ENCODE measurements around the gene BCDIN3D.
"Not testable (repeated sequence)": the region's sequence is repeated elsewhere in the genome, so short reads cannot be mapped to it uniquely, and the experiment has no call there.

The BCDIN3D gene

GRCh38 chr12:49882248-49882850 lies 39.4 kb upstream of the BCDIN3D start:
- Histone ChIP-seq H3K4me3 (ENCODE audit: low read depth in 1 of 2, low read length in 2 of 2) (no peak overlapping the region), H3K4me1 (ENCODE audit: insufficient read depth, low read length) (no peaks in the 10 kb centered on the region), H3K9me3 (ENCODE audit: insufficient read depth, low read length, severe bottlenecking) (peaks cover 7% of the 10 kb centered on the region), H4K20me1 (ENCODE audit: insufficient read depth, low read length) (no peaks in the 10 kb centered on the region), H3K9ac (ENCODE audit: low read depth, low read length) (no peak overlapping the region), H3K27me3 (ENCODE audit: insufficient read depth, low read length, poor library complexity) (no peaks in the 10 kb centered on the region), H3K27ac (ENCODE audit: low read length) (no peak overlapping the region), H3K36me3 (ENCODE audit: insufficient read depth, low read length) (no peaks in the 10 kb centered on the region), H3K79me2 (ENCODE audit: insufficient read depth, low read length) (no peaks in the 10 kb centered on the region), H3K4me2 (ENCODE audit: insufficient read depth, low read length) (no peak overlapping the region), H2AFZ (ENCODE audit: low read depth, low read length) (no peak overlapping the region)
- ATAC-seq (ENCODE audit: insufficient read depth, low read depth), result no peak
- DNase-seq, result no peak
- TF ChIP-seq EZH2 (IDR thresholded peaks at IDR 0.05; ENCODE audit: borderline replicate concordance, low read depth, low read length, severe bottlenecking), result no peak
- TF ChIP-seq CTCF (IDR thresholded peaks at IDR 0.05; ENCODE audit: borderline replicate concordance, extremely low read depth, low read length, poor library complexity, severe bottlenecking), result no peak

GRCh38 chr12:49881415-49882247 lies 38.7 kb upstream of the BCDIN3D start:
- TF ChIP-seq EZH2 (IDR thresholded peaks at IDR 0.05; ENCODE audit: borderline replicate concordance, low read depth, low read length, severe bottlenecking) (no peak), CTCF (IDR thresholded peaks at IDR 0.05; ENCODE audit: borderline replicate concordance, extremely low read depth, low read length, poor library complexity, severe bottlenecking) (no peak)
- Histone ChIP-seq H3K9ac (ENCODE audit: low read depth, low read length) (no peak overlapping the region), H3K4me3 (ENCODE audit: low read depth in 1 of 2, low read length in 2 of 2) (no peak overlapping the region), H3K27ac (ENCODE audit: low read length) (no peak overlapping the region), H3K36me3 (ENCODE audit: insufficient read depth, low read length) (no peaks in the 10 kb centered on the region), H3K4me1 (ENCODE audit: insufficient read depth, low read length) (no peaks in the 10 kb centered on the region), H3K4me2 (ENCODE audit: insufficient read depth, low read length) (no peak overlapping the region), H2AFZ (ENCODE audit: low read depth, low read length) (no peak overlapping the region), H3K9me3 (ENCODE audit: insufficient read depth, low read length, severe bottlenecking) (peaks cover 7% of the 10 kb centered on the region), H3K27me3 (ENCODE audit: insufficient read depth, low read length, poor library complexity) (no peaks in the 10 kb centered on the region), H3K79me2 (ENCODE audit: insufficient read depth, low read length) (no peaks in the 10 kb centered on the region), H4K20me1 (ENCODE audit: insufficient read depth, low read length) (no peaks in the 10 kb centered on the region)
- no peak for ATAC-seq (ENCODE audit: insufficient read depth, low read depth)
- DNase-seq, result no peak

- Histone ChIP-seq H3K79me2 (ENCODE audit: insufficient read depth, low read length) (no peaks in the 10 kb centered on the region), H3K27ac (ENCODE audit: low read length) (no peak overlapping the region), H2AFZ (ENCODE audit: low read depth, low read length) (no peak overlapping the region), H4K20me1 (ENCODE audit: insufficient read depth, low read length) (no peaks in the 10 kb centered on the region), H3K4me3 (ENCODE audit: low read depth in 1 of 2, low read length in 2 of 2) (no peak overlapping the region), H3K4me2 (ENCODE audit: insufficient read depth, low read length) (no peak overlapping the region), H3K4me1 (ENCODE audit: insufficient read depth, low read length) (no peaks in the 10 kb centered on the region), H3K27me3 (ENCODE audit: insufficient read depth, low read length, poor library complexity) (no peaks in the 10 kb centered on the region), H3K9ac (ENCODE audit: low read depth, low read length) (no peak overlapping the region), H3K9me3 (ENCODE audit: insufficient read depth, low read length, severe bottlenecking) (peaks cover 7% of the 10 kb centered on the region), H3K36me3 (ENCODE audit: insufficient read depth, low read length) (no peaks in the 10 kb centered on the region)
- no peak for DNase-seq
- no peak for ATAC-seq (ENCODE audit: insufficient read depth, low read depth)
- TF ChIP-seq CTCF (IDR thresholded peaks at IDR 0.05; ENCODE audit: borderline replicate concordance, extremely low read depth, low read length, poor library complexity, severe bottlenecking) (no peak), EZH2 (IDR thresholded peaks at IDR 0.05; ENCODE audit: borderline replicate concordance, low read depth, low read length, severe bottlenecking) (no peak)
Observed at GRCh38 chr12:49880756-49881414, 38.0 kb upstream of the BCDIN3D start.

- H3K9me3 ChIP-seq (ENCODE audit: insufficient read depth, low read length, severe bottlenecking); H3K4me1 ChIP-seq (ENCODE audit: insufficient read depth, low read length); H3K79me2 ChIP-seq (ENCODE audit: insufficient read depth, low read length); H3K9ac ChIP-seq (ENCODE audit: low read depth, low read length); H4K20me1 ChIP-seq (ENCODE audit: insufficient read depth, low read length); H3K36me3 ChIP-seq (ENCODE audit: insufficient read depth, low read length); H3K4me2 ChIP-seq (ENCODE audit: insufficient read depth, low read length); H3K27me3 ChIP-seq (ENCODE audit: insufficient read depth, low read length, poor library complexity); H3K4me3 ChIP-seq (ENCODE audit: low read depth in 1 of 2, low read length in 2 of 2); H2AFZ ChIP-seq (ENCODE audit: low read depth, low read length); DNase-seq; H3K27ac ChIP-seq (ENCODE audit: low read length); ATAC-seq (ENCODE audit: insufficient read depth, low read depth): not testable (repeated sequence)
Observed at GRCh38 chr12:49879065-49879464, 36.2 kb upstream of the BCDIN3D start.
